GM12864 (cell line): ENCODE measurements around the gene LYZL4.

ENCODE experiments used
- DNase-seq: peaks from one replicate; pipeline ENCODE4 v3.0.0-alpha.2; 2011; ENCODE audit warnings: low read depth
- H3K4me3 ChIP-seq: 2 replicates; pipeline ENCODE4 v1.5.1; 2011; ENCODE audit warnings: mild to moderate bottlenecking, low read depth, low read length, control low read depth
- TF ChIP-seq, protein P1 (sequence below): IDR thresholded peaks from 2 replicates; pipeline ENCODE4 v1.5.1; 2011; ENCODE audit warnings: low read depth, mild to moderate bottlenecking, moderate library complexity, low read length, control low read depth, inconsistent platforms; ENCODE audit errors: missing control alignments

The LYZL4 gene

DNA sequence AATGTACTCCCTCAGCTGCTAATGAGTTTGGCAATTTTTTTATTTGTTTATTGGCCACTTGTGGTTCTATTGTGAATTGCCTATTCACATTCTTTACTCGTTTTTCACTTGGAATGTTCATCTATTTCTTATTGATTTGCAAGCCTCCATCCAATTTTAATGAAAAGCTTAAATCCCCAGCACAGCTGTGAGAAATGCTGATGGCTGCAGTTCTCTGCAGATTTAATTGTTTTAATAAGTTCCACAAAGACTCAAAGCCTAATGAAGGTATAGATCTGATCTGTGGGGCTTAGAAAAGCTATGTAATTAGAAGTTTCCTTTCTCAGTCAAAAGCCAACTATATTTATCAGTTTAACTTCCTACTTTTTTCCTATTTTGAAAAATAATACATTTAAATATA lies 41.5 kb downstream of the LYZL4 start:
- TF ChIP-seq, protein P1, sequence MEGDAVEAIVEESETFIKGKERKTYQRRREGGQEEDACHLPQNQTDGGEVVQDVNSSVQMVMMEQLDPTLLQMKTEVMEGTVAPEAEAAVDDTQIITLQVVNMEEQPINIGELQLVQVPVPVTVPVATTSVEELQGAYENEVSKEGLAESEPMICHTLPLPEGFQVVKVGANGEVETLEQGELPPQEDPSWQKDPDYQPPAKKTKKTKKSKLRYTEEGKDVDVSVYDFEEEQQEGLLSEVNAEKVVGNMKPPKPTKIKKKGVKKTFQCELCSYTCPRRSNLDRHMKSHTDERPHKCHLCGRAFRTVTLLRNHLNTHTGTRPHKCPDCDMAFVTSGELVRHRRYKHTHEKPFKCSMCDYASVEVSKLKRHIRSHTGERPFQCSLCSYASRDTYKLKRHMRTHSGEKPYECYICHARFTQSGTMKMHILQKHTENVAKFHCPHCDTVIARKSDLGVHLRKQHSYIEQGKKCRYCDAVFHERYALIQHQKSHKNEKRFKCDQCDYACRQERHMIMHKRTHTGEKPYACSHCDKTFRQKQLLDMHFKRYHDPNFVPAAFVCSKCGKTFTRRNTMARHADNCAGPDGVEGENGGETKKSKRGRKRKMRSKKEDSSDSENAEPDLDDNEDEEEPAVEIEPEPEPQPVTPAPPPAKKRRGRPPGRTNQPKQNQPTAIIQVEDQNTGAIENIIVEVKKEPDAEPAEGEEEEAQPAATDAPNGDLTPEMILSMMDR, result no peak
- no peak for DNase-seq
- H3K4me3 ChIP-seq, result no peak overlapping the region

DNA sequence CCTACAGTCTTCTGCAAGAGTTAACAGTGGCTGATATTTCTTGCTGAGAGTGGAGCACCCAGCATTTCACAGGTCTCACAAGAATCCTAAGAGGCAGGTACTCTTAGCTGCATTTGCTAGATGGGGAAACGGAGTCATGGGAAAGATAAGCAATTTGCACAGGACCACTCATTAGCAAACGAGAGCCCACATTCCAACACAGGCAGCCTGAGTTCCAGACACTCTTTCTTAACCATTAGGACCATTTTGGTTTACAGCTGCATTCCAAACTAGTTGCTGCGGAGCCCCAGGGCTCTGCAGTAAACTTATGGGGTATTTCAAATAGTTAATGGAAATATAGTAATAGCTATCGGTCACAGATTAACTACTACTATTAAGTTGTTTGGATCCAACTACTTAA lies 42.5 kb downstream of the LYZL4 start:
- TF ChIP-seq, protein P1, result no peak
- no peak for DNase-seq
- H3K4me3 ChIP-seq, result no peak overlapping the region

DNA sequence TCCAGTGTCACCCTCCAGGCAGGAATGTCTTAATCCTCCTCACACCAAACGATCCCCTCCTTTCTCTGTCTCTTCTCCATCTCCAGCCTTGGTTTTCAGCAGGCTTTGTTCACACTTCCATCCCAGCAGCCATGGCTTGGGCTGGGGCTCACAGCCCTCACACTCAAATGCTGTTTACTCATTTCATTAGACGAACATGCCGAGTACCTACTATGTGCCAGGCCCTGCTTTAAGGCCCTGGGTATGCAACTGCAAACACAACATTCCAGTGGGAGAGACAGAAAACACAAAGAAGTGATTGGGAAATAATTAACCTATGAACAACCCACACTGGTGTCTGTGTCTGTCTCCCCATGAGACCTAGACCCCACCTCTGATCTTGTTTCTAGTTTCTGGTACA lies 43.9 kb downstream of the LYZL4 start:
- DNase-seq, result no peak
- no peak overlapping the region for H3K4me3 ChIP-seq
- TF ChIP-seq, protein P1, result no peak

DNA sequence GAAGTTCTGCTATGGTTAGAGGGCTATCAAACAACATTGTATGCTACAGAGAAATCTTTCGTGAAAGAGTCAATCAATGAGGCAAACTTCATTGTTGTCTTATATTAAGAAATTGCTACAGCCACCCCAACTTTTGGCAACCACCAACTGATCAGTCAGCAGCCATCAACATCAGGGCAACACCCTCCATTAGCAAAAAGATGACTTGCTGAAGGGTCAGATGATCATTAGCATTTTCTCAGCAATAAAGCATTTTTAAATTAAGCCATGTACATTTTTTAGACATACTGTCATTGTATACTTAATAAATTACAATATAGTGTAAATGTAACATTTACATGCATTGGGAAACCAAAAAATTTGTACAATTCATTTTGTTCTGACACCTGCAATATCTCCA lies 53.1 kb downstream of the LYZL4 start:
- H3K4me3 ChIP-seq, result no peak overlapping the region
- DNase-seq, result no peak
- TF ChIP-seq, protein P1, result no peak

DNA sequence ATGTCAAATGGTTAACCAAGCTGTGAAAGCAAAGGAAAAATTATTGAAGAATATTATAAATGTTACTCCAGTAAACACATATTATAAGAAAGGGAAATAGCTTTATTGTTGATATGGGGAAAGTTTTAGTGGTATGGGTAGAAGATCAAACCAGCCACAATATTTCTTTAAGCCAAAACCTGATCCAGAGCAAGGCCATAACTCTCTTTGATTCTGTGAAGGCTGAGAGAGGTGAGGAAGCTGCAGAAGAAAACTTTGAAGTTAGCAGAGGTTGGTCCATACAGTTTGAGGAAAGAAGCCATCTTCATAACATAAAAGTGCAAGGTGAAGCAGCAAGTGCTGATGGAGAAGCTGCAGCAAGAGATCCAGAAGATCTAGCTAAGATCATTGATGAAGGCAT lies 54.8 kb downstream of the LYZL4 start:
- H3K4me3 ChIP-seq, result no peak overlapping the region
- DNase-seq, result no peak
- TF ChIP-seq, protein P1, result no peak

DNA sequence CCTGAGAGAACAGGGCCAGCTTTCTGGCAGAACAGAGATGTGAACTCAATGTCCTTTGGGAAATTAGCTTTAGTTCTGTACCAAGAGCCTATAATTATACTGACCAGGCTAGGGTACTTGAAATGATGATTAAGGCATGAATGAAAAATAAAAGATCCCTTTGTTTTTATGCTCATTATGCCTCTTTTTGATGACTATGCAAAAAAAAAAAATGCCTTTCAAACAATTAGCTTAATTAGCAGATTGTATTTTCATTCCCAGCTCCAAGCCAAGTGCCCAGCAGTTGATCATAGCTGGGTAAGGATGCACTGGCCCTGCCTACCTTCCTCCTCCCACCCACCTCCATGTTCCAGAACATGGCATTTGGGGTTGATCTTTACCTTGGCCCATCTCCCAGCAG lies 56.8 kb downstream of the LYZL4 start:
- no peak for DNase-seq
- TF ChIP-seq, protein P1, result no peak
- no peak overlapping the region for H3K4me3 ChIP-seq

DNA sequence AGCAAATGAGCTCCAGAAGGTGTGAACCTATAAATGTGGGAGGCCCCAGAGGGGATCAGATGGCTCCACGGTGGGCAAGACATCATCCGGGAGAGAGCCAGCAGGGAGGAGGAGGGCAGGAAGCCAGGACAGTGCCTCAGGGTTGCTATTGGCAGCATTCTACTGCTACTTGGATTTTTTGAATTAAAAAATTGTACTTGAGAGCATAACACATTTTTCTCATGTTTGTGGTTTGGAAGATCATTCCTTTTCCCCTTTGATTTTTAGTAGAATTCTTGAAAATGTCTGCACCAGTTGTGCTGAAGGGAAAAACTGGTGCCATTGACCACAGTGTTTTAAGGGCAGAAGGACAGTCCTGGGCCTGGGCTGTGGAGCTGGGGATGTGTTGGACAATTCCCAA lies 59.2 kb downstream of the LYZL4 start:
- TF ChIP-seq, protein P1, result no peak
- no peak overlapping the region for H3K4me3 ChIP-seq
- no peak for DNase-seq
